Osteocyte (in vitro differentiated cells): ENCODE data around the gene TRPV4. TPM values are rescaled to one million over a fixed set of nuclear protein-coding genes. Genes with fewer than 3 reads are reported as not detected.

Source experiments
- DNase-seq: peaks from one replicate; pipeline ENCODE4 v3.0.0; 2021; ENCODE audit warnings: mixed read lengths; ENCODE audit not compliant: unreplicated experiment; ENCODE audit errors: extremely low spot score
- H3K27ac Mint-ChIP-seq: one replicate; pipeline ENCODE4 v1.8.0; 2021; ENCODE audit warnings: mild to moderate bottlenecking, mixed read lengths; ENCODE audit not compliant: unreplicated experiment
- H3K27me3 Mint-ChIP-seq: one replicate; pipeline ENCODE4 v1.8.0; 2021; ENCODE audit warnings: mixed read lengths; ENCODE audit not compliant: unreplicated experiment
- H3K36me3 Mint-ChIP-seq: one replicate; pipeline ENCODE4 v1.8.0; 2021; ENCODE audit warnings: mixed read lengths; ENCODE audit not compliant: unreplicated experiment
- H3K4me1 Mint-ChIP-seq: one replicate; pipeline ENCODE4 v1.8.0; 2021; ENCODE audit warnings: mixed read lengths; ENCODE audit not compliant: unreplicated experiment
- H3K4me3 Mint-ChIP-seq: one replicate; pipeline ENCODE4 v1.8.0; 2021; ENCODE audit warnings: mild to moderate bottlenecking, moderate library complexity, mixed read lengths; ENCODE audit not compliant: unreplicated experiment
- H3K9me3 Mint-ChIP-seq: one replicate; pipeline ENCODE4 v1.8.0; 2021; ENCODE audit warnings: mixed read lengths; ENCODE audit not compliant: unreplicated experiment
- total RNA-seq: library from RNA; stranded (reverse); gene quantifications from 2 replicates; pipeline ENCODE4 v1.2.1, GENCODE V29; 2021
- TF ChIP-seq, protein P1 (sequence below): fragments of 200-600 bp; sonication (generic); IDR thresholded peaks from 2 replicates; pipeline ENCODE4 v1.5.0; 2021; ENCODE audit warnings: antibody characterized with exemption, mild to moderate bottlenecking, moderate library complexity

Gene TRPV4
- total RNA-seq, 1 donor from 2014 or later: 1.6 TPM

DNA sequence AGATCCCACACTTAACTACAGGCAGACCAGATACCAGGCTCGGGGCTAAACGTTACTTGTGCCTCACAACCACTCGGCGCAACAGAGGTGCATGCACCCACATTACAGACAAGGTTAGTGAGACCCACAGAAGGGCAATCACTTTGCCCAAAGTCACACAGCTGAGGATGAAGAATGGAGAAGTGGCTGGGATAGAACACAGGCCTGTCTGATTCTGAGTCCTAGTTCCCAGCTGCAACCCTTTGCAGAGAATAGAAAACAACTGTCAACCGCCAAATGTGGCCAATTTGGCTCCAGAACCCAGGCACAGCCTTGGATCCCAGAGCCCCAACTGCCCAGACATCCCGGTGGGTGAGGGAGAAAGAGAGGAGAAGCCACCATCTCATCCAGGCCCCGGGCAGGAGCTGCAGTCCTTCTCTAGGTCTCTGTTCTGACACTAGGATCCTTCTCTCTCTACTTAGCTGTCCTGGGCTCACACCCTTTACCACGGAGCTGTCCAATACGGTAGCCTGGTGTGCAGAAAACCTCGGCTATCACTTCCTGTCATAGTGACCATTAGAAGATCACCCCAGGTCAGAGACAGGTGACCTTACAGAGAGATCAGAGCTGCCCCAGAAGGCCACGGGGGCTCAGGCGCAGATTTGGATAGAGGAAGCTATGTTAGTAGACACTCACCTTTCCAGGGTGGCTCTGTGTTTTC, 60.4 kb downstream of the TRPV4 start:
- no peaks in the 10 kb centered on the region for H3K27me3 Mint-ChIP-seq
- H3K4me1 Mint-ChIP-seq: no peaks in the 10 kb centered on the region
- H3K4me3 Mint-ChIP-seq: no peak overlapping the region
- no peaks in the 10 kb centered on the region for H3K9me3 Mint-ChIP-seq
- no peak for DNase-seq
- TF ChIP-seq, protein P1, sequence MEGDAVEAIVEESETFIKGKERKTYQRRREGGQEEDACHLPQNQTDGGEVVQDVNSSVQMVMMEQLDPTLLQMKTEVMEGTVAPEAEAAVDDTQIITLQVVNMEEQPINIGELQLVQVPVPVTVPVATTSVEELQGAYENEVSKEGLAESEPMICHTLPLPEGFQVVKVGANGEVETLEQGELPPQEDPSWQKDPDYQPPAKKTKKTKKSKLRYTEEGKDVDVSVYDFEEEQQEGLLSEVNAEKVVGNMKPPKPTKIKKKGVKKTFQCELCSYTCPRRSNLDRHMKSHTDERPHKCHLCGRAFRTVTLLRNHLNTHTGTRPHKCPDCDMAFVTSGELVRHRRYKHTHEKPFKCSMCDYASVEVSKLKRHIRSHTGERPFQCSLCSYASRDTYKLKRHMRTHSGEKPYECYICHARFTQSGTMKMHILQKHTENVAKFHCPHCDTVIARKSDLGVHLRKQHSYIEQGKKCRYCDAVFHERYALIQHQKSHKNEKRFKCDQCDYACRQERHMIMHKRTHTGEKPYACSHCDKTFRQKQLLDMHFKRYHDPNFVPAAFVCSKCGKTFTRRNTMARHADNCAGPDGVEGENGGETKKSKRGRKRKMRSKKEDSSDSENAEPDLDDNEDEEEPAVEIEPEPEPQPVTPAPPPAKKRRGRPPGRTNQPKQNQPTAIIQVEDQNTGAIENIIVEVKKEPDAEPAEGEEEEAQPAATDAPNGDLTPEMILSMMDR: no peak
- no peak overlapping the region for H3K27ac Mint-ChIP-seq
- H3K36me3 Mint-ChIP-seq: no peaks in the 10 kb centered on the region

DNA sequence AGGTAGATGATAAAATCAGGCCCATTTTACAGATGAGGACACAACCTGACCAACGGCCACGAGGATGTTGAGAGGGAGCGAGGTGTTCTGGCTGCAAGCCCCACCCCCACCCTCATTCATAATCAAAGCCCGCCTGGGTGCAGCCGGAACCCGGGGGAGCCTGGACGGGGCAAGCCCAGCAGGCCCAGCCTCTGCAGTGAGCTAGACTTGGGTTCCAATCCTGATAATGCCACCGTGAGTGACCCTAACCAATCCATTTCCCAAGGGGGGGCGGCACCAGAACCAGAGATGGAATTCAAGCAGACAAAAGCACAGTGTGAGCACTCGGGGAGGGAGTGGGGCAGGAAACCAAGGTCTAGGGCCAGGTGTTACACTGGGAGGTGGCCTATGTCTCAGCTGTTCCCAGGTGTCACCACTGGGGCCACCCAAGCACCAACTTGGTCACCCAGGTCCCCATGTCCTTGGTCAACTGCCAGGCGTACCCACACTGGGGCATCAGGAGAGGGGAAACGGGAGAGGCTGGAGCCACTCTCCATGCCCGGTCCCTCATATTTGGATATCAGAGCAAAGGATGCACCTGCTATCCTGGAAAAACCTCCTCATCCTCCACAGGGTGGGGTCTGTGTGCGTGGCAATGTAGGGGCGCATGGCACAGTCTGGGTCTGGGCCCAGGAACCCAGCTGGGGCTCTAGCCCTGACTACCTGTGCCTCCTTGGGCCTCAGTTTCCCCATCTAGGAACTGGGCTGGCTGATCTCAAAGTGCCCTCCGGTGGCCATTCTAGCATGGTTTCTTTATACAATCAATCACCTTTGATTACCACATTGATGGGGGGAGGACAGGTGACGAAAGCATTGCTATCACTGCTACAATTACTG, 61.2 kb downstream of the TRPV4 start:
- Mint-ChIP-seq H3K27me3 (no peaks in the 10 kb centered on the region), H3K4me3 (no peak overlapping the region), H3K27ac (no peak overlapping the region), H3K36me3 (no peaks in the 10 kb centered on the region), H3K9me3 (no peaks in the 10 kb centered on the region), H3K4me1 (no peaks in the 10 kb centered on the region)
- no peak for DNase-seq
- TF ChIP-seq, protein P1: no peak

DNA sequence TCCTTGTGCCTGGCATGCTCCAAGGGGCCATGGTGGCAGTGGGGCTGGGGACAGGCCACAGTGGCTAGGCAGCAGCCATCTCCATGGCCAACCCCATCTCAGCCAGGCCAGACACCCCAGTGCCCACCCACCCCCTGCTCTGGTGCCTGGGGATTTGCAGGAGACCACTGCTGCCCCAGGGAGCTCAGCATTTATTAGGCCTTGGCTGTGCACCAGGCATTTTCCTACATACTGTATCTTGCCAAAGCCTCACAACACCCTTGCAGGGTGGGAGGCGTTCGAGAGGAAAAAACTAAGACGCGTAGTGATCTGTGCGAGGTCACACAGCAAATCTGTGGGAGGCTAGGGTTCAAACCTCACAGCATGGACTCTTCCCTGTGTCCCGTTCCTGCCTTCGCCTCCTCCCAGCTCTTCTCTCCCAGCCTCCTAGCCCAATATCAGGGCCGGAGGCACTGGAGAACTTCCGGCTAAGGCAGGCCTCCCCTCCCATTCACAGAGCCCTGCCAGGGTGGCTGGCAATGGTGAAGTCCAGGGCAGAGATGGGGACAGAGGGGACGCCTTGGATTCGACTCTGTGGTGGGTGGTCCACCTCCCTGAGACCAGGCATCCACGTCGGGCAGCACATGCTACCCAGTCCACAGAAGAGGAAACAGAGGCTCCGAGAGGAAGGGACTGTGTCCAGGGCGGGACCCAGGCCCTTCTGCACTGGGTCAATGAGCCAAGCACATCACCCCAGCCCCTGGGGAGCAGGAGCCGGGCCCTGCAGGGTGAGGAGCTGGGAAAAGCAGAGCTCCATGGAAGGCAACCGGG, 62.1 kb downstream of the TRPV4 start:
- TF ChIP-seq, protein P1: no peak
- DNase-seq: peak; percentile 73
- Mint-ChIP-seq H3K4me1 (no peaks in the 10 kb centered on the region), H3K36me3 (no peaks in the 10 kb centered on the region), H3K27ac (no peak overlapping the region), H3K9me3 (no peaks in the 10 kb centered on the region), H3K27me3 (no peaks in the 10 kb centered on the region), H3K4me3 (no peak overlapping the region)

DNA sequence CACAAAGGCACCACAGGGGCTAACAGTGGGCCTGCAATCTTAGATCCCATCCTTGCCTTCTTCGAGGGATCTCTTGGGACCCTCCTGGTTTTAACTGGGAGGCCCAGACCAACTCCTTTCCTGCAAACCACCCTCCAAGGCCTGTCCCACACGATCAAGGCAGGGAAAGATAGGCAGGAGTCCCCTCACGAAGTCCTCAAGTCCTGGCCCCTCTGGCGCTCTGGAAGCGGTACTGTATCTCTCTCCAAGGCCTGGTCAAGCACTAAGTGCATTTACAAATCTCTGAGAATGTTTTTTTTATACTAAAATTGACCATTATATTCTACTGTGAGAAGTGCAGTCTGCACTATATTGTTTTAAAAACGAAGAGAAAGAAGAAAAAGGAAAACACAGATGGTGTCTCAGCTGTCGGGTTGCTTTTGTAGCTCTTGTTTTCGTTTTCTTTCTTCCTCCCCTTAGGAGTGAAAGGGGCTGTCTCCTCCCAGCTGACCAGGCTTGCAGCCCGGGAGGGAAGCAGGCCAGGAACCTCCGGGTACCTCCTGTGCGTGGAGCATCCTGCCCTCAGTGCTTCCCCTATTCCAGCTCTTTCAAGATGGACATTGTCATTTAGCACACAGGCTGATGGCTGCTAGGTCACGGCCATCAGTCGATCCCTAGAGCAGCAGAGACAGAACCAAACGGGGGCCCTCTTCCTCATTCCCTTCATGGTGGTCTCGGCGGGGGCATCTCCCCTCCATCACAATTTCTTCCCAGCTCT, 62.9 kb downstream of the TRPV4 start:
- Mint-ChIP-seq H3K9me3 (no peaks in the 10 kb centered on the region), H3K4me3 (no peak overlapping the region), H3K4me1 (no peaks in the 10 kb centered on the region), H3K27ac (no peak overlapping the region), H3K27me3 (no peaks in the 10 kb centered on the region), H3K36me3 (no peaks in the 10 kb centered on the region)
- no peak for DNase-seq
- TF ChIP-seq, protein P1: no peak
